Suppressor macrophage (primary cell): ENCODE measurements around the gene GRPEL1.
"Not testable (repeated sequence)": the region's sequence is repeated elsewhere in the genome, so short reads cannot be mapped to it uniquely, and the experiment has no call there.

ENCODE experiments used
- DNase-seq, 4 experiments: peaks; one replicate each; pipeline ENCODE4 v3.0.0-alpha.2; 2020 to 2022
- total RNA-seq, 17 experiments: gene quantifications; one replicate each; lab custom pipeline; 2026; ENCODE audit warnings: mixed read lengths in 6 of 17, inconsistent platforms in 3 of 17; lab: John Stamatoyannopoulos, UW

GRPEL1 gene
- total RNA-seq: 14.2 to 50.9 (median 32.9) reads per million in 17 experiments

- peak; percentile 100 for DNase-seq
Observed at GRCh38 chr4:7067452-7068278, at the start of gene GRPEL1. GRPEL1 (minus strand) TSS chr4:7068064; CDS start chr4:7068032, 32 bp downstream.

GRCh38 chr4:7116705-7117104 is 48.8 kb upstream of the GRPEL1 start:
- no peak for DNase-seq

- no peak for DNase-seq
Observed at GRCh38 chr4:7115557-7116340, 47.9 kb upstream of the GRPEL1 start.

GRCh38 chr4:7112656-7113055 is 44.8 kb upstream of the GRPEL1 start:
- DNase-seq: no peak

- no peak for DNase-seq
Observed at GRCh38 chr4:7111441-7111840, 43.6 kb upstream of the GRPEL1 start.

GRCh38 chr4:7110546-7110945 is 42.7 kb upstream of the GRPEL1 start:
- DNase-seq: no peak

GRCh38 chr4:7109169-7109568 is 41.3 kb upstream of the GRPEL1 start:
- no peak for DNase-seq

GRCh38 chr4:7108660-7109059 is 40.8 kb upstream of the GRPEL1 start:
- no peak for DNase-seq

- DNase-seq: no peak
Observed at GRCh38 chr4:7108046-7108625, 40.3 kb upstream of the GRPEL1 start.

GRCh38 chr4:7107166-7107905 is 39.5 kb upstream of the GRPEL1 start:
- DNase-seq: no peak

GRCh38 chr4:7105276-7105675 is 37.4 kb upstream of the GRPEL1 start:
- no peak for DNase-seq

GRCh38 chr4:7104366-7105031 is 36.6 kb upstream of the GRPEL1 start:
- DNase-seq: no peak

GRCh38 chr4:7103607-7104365 is 35.9 kb upstream of the GRPEL1 start:
- peak; percentile 81 to 87 (median 86) for DNase-seq

GRCh38 chr4:7103031-7103606 is 35.3 kb upstream of the GRPEL1 start:
- DNase-seq: peak; percentile 84 to 95 (median 91)

GRCh38 chr4:7102516-7102909 is 34.6 kb upstream of the GRPEL1 start:
- DNase-seq: not testable (repeated sequence)

GRCh38 chr4:7101692-7102515 is 34.0 kb upstream of the GRPEL1 start:
- peak; percentile 69 to 86 (median 82) for DNase-seq

- DNase-seq: no peak
Observed at GRCh38 chr4:7096236-7096635, 28.4 kb upstream of the GRPEL1 start.

- DNase-seq: no peak
Observed at GRCh38 chr4:7095611-7096155, 27.8 kb upstream of the GRPEL1 start.

- DNase-seq: no peak
Observed at GRCh38 chr4:7094916-7095315, 27.1 kb upstream of the GRPEL1 start.

GRCh38 chr4:7092026-7092425 is 24.2 kb upstream of the GRPEL1 start:
- DNase-seq: no peak
